KOPT-K1 (cell line): Measurements from ENCODE around the gene C11orf42.

Source experiments
- H3K27ac ChIP-seq: fragments of 200-600 bp; sonication (generic); 2 replicates; pipeline ENCODE4 v1.5.1; 2016; ENCODE audit warnings: antibody characterized with exemption, mild to moderate bottlenecking, low read depth, low read length; ENCODE audit not compliant: poor library complexity, severe bottlenecking
- H3K36me3 ChIP-seq: fragments of 200-600 bp; sonication (generic); 2 replicates; pipeline ENCODE4 v1.5.1; 2017; ENCODE audit warnings: antibody characterized with exemption, mild to moderate bottlenecking, low read length, moderate library complexity; ENCODE audit not compliant: insufficient read depth
- H3K9me3 ChIP-seq: fragments of 200-600 bp; sonication (generic); 2 replicates; pipeline ENCODE4 v1.5.1; 2017; ENCODE audit warnings: antibody characterized with exemption, low read length, mild to moderate bottlenecking; ENCODE audit not compliant: insufficient read depth, poor library complexity, severe bottlenecking

Gene C11orf42

DNA sequence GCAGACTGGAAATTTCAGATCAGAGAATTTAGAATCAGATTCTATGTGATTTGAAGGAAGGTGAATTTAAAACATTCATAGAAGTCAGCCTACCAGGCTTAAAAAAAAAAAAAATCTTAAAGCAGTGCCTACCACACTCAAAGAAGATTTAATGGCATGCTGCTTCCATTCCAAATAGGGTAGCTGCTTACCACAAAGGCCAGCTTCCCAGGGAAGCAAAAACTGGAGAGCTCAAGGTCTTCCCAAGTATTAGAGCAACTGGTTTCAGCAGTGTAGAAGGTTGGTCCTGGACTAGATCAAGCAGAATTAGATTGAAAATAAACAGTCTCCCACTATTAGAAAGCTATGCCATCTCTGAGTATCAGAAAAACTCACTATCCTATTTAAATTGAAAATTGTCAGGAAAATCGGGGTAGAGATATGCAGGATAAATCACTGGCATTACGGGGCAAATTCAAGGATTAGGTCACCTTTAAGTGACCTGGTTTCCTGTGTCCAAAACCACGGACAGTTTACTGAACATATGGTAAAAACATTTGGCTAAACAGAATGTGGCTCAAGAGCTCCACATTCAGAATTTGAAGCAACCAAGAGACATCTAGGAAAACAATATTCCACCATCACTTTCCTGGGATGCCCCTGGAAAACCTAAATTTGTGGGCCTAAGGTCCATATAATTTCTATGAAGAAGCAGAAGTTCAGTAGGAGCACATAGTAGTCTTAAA, 1.3 kb downstream of the C11orf42 start:
- Histone ChIP-seq H3K27ac (no peak overlapping the region), H3K9me3 (no peaks in the 10 kb centered on the region), H3K36me3 (peaks cover 42% of the 10 kb centered on the region)

DNA sequence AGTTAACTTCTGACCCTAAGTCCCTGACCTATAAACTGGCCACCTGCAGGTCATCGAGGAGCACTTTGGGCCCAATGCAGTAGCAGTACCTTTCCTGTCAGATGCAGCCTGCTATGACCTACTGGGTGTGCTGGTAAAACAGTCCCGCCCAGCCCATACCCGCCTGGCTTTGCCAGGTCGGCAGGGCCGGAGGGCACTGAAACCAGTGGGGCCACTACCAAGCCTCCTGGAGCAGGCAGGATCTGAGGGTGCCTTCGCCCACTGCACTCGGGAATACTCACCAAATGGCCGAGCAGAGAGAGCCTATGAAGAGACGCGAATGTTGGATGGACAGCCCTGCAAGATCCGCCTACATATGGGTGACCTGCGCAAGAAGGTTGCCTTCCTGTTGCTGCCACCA, 4.4 kb downstream of the C11orf42 start:
- Histone ChIP-seq H3K9me3 (no peaks in the 10 kb centered on the region), H3K27ac (no peak overlapping the region), H3K36me3 (peaks cover 61% of the 10 kb centered on the region)

DNA sequence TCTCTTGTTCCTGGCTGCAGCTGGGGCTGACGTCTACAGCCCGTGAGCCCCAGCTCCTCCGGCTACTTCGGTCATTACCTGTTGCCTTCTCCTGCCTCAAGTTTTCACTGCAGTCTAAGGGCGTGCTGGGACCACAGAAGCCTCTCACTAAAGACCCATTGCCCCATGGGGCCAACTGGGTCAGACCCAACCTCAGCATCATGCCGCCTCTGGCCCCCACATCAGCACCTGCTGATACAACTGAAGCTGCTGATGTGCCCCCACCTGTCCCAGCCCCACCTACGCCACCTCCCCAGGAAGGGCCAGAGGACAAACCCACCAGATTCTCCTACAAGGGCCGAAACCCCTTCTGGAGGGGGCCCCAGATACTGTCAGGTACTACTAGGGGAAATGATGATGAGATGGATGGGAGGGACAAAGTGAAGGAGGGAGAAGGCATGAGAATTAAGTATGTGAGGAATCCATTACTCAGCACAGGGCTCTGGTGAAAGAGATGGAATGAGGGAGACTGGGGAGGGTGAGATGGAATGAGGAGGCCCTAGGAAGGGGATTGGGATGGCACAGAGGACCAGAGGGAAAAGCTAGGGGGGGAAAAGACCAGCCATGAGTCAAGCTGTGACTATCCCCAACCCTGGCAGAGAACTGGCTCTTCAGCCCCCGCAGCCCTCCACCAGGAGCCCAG, 5.1 kb downstream of the C11orf42 start:
- H3K27ac ChIP-seq: no peak overlapping the region
- no peaks in the 10 kb centered on the region for H3K9me3 ChIP-seq
- peaks cover 60% of the 10 kb centered on the region for H3K36me3 ChIP-seq

DNA sequence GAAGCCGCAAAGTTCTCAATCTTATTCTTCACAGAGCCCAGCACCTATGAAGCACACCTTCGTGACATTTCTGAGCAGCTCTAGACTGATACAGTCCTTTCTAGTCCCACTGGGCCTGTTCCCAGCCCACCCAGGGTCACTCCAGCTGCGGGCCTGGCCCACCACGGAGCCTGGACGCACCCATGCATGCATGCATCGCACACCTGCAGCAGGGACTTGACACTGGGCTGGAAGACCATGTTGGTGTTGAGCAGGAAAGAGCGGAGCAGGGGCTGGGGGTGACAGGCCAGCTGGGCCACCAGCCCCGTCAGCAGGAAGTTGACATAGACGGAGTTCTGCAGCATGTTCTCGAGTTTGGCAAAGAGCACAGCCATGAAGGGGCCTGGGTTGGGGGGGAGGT, 9.2 kb downstream of the C11orf42 start:
- Histone ChIP-seq H3K27ac (no peak overlapping the region), H3K9me3 (no peaks in the 10 kb centered on the region), H3K36me3 (peaks cover 85% of the 10 kb centered on the region)

DNA sequence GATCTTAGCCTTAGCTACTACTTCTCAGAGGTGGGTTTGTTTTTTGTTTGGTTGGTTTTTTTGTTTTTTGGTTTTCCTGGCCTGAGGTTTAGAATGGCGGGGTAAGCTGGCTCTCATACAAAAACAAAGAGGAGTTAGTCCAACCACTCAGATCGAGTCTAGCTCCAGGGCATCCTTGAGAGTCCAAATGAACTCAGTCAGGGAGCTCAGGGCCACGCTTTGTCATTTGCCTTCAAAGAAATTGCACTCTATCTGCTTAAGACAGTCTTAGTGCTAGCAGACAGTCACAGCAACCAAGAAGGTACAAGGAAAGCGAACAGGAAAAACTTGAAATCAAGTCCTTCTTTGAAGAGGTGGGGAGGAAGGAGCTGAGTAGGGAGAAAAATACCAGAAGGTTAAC, 11.1 kb downstream of the C11orf42 start:
- Histone ChIP-seq H3K9me3 (no peaks in the 10 kb centered on the region), H3K27ac (no peak overlapping the region), H3K36me3 (peaks cover 85% of the 10 kb centered on the region)

DNA sequence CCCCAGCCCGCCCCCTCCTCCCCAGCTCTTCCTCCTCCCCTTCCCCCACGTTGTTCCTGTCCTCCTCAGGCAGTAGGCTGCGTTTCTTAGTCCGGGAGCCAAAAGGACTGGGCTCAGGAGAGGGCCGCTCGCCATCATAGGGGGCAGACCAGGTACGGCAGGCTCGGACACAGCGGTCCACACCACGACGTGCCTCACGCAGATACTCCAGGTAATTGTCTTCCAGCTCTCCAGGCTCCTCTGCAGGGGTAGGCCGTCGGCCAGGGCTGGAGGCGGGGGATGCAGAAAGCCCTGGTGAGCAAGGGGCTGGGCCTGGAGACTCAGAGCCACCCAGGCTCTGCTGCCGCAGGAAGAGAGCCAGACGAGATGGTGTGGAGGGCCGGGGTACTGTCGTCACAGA, 12.4 kb downstream of the C11orf42 start:
- peaks cover 87% of the 10 kb centered on the region for H3K36me3 ChIP-seq
- H3K9me3 ChIP-seq: no peaks in the 10 kb centered on the region
- H3K27ac ChIP-seq: no peak overlapping the region

DNA sequence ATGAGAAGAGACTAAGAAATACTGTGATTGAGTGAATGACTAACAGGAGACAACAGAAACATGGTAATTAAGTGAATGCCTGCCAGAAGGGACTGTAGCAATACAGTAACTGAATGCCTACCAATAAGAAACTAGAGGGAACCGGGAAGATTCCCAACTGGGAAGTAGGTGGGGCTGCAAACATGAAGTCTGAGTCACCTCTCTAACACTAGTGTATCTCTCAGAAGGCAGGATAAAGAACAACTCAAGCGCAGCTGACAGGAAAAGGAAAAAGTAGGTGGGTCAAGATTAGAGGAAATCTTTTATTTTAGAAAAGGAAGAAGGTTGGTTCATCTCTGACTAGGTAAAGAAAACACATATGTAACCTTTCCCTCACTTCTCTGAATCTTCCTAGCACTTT, 14.0 kb downstream of the C11orf42 start:
- no peaks in the 10 kb centered on the region for H3K9me3 ChIP-seq
- no peak overlapping the region for H3K27ac ChIP-seq
- peaks cover 96% of the 10 kb centered on the region for H3K36me3 ChIP-seq

DNA sequence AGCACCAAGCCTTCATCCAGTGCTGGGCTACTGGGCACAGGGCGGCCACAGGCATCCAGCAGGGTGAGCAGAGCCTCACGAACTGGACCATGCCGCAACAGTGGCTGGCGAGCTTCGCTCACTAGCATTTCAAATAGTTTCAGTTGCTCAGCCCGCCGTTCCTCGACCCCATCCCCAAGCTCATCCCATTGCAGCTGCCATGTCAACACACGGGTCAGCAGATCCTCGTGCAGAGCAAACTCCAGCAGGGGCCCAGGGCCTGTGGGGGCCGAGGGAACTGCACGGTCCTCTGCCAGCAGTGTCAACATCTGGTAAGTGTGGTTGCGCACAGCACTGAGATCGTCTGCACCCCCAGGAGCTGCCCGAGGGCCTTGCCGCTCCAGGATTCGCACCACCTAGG, 18.5 kb downstream of the C11orf42 start:
- Histone ChIP-seq H3K9me3 (no peaks in the 10 kb centered on the region), H3K36me3 (peaks cover 54% of the 10 kb centered on the region), H3K27ac (no peak overlapping the region)

DNA sequence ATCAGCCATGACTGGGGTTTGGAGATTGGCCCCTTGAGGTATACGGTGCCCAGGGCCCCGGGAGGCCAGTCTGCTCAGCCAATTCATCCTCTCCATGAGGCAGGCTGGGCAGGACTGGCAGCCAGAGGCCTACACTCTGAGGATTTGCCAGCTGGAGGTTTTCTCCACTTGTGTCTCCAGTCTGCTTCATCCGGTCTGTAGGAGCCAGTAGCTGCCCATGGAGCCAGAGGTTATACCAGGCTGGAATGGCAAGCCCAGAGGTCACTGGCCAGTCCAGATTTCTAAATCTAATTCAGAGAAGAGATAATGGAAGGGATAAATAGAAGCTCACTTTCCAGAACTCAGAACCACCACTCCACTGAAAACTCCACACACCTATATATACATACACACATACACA, 19.1 kb downstream of the C11orf42 start:
- H3K36me3 ChIP-seq: peaks cover 51% of the 10 kb centered on the region
- no peaks in the 10 kb centered on the region for H3K9me3 ChIP-seq
- H3K27ac ChIP-seq: no peak overlapping the region

DNA sequence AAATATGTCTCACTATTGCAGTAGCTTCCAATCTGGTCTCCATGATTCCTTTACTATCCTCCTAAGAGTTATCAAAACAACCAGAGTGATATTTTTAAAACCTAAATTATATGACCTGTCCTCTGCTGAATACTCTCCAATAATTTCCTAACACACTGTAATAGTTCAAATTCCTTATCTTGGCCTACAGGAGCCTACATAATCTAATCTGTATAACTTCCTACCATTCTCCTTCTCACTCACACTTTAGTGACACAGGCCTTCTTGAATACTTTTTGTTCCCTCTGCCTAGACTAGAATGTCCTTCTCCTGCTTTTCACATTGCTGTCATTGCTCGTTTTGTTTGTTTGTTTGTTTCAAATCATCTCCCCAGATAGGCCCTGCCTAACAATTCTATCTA, 19.7 kb downstream of the C11orf42 start:
- no peak overlapping the region for H3K27ac ChIP-seq
- H3K9me3 ChIP-seq: no peaks in the 10 kb centered on the region
- H3K36me3 ChIP-seq: peaks cover 45% of the 10 kb centered on the region

DNA sequence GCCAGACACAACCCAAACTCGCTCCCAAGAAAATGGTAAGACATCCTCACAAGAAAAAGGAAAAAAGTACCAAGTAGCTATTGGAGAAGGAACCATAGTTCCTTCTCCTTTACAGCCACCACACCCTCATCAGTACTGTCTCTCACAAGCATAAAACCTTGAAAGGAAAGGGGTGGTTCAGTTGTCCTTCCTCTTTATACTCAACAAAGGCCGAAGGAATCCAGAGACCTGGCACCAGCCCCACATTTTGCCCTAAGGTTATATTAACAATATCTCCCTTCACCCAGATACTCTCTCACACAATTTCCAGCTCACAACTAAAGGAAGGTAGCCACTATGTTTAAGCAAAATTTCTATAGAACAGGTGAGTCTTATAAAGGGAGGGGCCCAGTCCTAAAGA, 20.5 kb downstream of the C11orf42 start:
- H3K27ac ChIP-seq: no peak overlapping the region
- no peaks in the 10 kb centered on the region for H3K9me3 ChIP-seq
- peaks cover 36% of the 10 kb centered on the region for H3K36me3 ChIP-seq

DNA sequence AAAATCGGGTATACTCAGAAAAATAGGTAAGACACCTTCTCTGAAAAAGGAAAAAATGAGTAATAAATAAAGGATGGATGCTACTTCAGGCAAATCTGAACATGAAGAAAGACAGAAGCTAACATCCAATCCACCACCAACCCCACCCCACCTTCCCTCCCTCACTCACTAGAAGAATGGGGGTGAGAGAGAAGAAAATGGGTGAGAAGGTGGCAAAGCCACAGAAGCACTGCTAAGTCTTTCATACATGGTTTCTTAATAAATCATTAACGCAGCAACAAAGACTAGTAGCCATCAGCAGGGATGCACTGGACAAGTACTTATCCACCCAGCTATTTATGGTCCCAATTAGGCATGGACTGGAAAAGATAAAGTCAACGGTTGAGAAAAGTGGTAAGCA, 23.2 kb downstream of the C11orf42 start:
- Histone ChIP-seq H3K27ac (no peak overlapping the region), H3K9me3 (no peaks in the 10 kb centered on the region), H3K36me3 (peaks cover 12% of the 10 kb centered on the region; the same call in 1 of the 2 replicates)

DNA sequence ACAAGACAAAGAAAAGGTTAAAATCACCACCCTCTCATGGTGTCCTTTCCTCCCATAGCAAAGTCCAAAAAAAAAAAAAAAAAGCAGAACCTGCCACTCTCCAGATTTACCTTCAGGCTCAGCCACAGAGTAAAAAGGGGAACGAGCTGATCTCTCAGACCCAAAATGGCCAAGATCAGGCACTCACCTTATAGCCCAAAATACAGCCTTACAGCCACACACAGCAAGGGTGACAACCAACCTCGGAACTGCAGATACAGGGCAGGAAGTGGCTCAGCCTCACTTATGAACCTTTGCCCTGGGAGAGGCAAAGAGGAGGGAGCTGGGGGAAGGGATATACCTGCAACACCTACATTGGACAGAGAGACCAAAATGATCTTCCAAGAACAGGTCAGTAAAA, 24.6 kb downstream of the C11orf42 start:
- Histone ChIP-seq H3K36me3 (0 out of 2 replicates have a peak, but pooled peaks cover 3% of the 10 kb centered on the region), H3K9me3 (no peaks in the 10 kb centered on the region), H3K27ac (no peak overlapping the region)

DNA sequence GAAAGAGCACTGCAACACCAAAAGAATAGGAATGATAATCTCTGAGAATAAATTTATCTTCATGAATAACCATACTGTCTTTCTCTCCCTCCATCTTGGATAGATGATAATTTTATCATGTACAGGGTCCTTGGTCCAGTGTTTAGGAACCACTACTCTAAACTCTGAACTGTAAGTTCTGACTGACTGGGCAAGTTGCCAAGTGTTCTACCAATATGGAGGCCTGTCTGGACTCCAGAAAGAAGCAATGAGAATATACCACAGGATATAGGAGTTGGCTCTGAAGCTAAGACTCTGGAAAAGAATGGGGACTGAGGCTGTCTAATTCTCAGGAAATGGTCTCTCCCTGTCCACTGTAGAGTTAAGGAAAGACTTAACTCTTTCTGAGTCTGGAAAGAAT, 27.5 kb downstream of the C11orf42 start:
- no peaks in the 10 kb centered on the region for H3K9me3 ChIP-seq
- no peak overlapping the region for H3K27ac ChIP-seq
- 0 out of 2 replicates have a peak, but pooled peaks cover 3% of the 10 kb centered on the region for H3K36me3 ChIP-seq

DNA sequence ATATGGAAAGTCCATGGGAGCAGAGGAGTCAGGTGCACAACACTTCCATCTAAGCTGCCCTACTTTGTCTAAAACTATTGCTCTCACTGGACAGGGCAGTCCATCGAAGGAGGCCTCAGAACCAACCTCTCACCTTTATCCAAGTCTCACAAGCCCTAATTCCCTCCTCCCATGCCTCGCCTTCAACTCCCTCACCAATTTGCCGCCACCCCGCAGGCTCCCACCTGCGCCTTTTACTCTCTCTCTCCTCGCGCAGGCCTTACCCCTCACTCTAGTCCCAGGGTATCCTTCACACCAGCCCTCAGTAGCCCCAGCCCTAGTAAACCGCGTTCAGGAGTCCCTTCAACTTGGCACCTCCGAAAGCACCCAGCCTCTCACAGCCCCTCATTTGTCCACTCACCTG, 28.6 kb downstream of the C11orf42 start:
- peak overlapping the region; percentile 62 for H3K27ac ChIP-seq
- H3K9me3 ChIP-seq: no peaks in the 10 kb centered on the region
- 0 out of 2 replicates have a peak, but pooled peaks cover 1% of the 10 kb centered on the region for H3K36me3 ChIP-seq
